Body of pancreas (tissue), 4 donors: Measurements from ENCODE around the gene PXDN.

Experiments used
- CTCF ChIP-seq, 7 experiments: fragments of 450-650 bp in 4 of 7; fragments of 200-600 bp in 3 of 7; sonication (generic) in 3 of 7; IDR thresholded peaks; one replicate each; pipeline ENCODE4 v1.5.1; 2016 to 2019; ENCODE audit warnings: antibody characterized with exemption in 7 of 7
- POLR2A ChIP-seq, 3 donors: fragments of 450-650 bp; IDR thresholded peaks; one replicate each; pipeline ENCODE4 v1.6.1; 2016; ENCODE audit warnings: antibody characterized with exemption in 3 of 3, mild to moderate bottlenecking in 2 of 3

GRCh38 chr2:1757567-1757966, 13.3 kb upstream of the PXDN start:
- no peak for TF ChIP-seq POLR2A (IDR thresholded peaks at IDR 0.05)
- no peak for TF ChIP-seq CTCF (IDR thresholded peaks at IDR 0.05)
